ENCODE data around the gene NAA60. TPM values are rescaled to one million over a fixed set of nuclear protein-coding genes. Genes with fewer than 3 reads are reported as not detected.

NAA60 gene
- total RNA-seq, 2 experiments from 2014 or later = 20.0 to 27.1 TPM

- Mint-ChIP-seq H3K27me3 (ENCODE audit: low read depth) (no peaks in the 10 kb centered on the region), H3K4me1 (ENCODE audit: low read depth) (peaks cover 67% of the 10 kb centered on the region), H3K9me3 (no peaks in the 10 kb centered on the region), H3K4me3 (no peak overlapping the region), H3K27ac (peak overlapping the region; percentile 68), H3K36me3 (ENCODE audit: low read depth) (peaks cover 44% of the 10 kb centered on the region)
- DNase-seq = peak; percentile 26
- intact Hi-C loops (cut with micrococcal nuclease) = loop anchor here (2.0 kb wide), 1 partner anchor 102 kb away; the partner anchor contains the start of gene SLX4
- CTCF ChIA-PET = interaction anchor here (0.7 to 2.1 kb wide), 2 partner anchors 8 to 304 kb away, joined by 3 to 5 read pairs; partner anchors contain the start of gene CLUAP1
Observed at GRCh38 chr16:3508736-3509135, 65.3 kb downstream of the NAA60 start.

- peak overlapping the region; percentile 68 for H3K27ac Mint-ChIP-seq
- no peaks in the 10 kb centered on the region for H3K27me3 Mint-ChIP-seq (ENCODE audit: low read depth)
- intact Hi-C loops (cut with micrococcal nuclease) = loop anchor here (2.0 kb wide), 1 partner anchor 101 kb away; the partner anchor contains the start of gene SLX4
- DNase-seq = peak; percentile 92
- H3K4me1 Mint-ChIP-seq (ENCODE audit: low read depth) = peaks cover 67% of the 10 kb centered on the region
- peaks cover 48% of the 10 kb centered on the region for H3K36me3 Mint-ChIP-seq (ENCODE audit: low read depth)
- no peaks in the 10 kb centered on the region for H3K9me3 Mint-ChIP-seq
- CTCF ChIA-PET = interaction anchor here (0.6 to 2.1 kb wide), 6 partner anchors 9 to 589 kb away, joined by 3 to 5 read pairs (median 4); partner anchors contain the start of gene CLUAP1
- no peak overlapping the region for H3K4me3 Mint-ChIP-seq
Observed at GRCh38 chr16:3509470-3509928, 66.0 kb downstream of the NAA60 start.

GRCh38 chr16:3510416-3510815 is 66.9 kb downstream of the NAA60 start:
- Mint-ChIP-seq H3K27me3 (ENCODE audit: low read depth) (no peaks in the 10 kb centered on the region), H3K4me3 (no peak overlapping the region), H3K9me3 (no peaks in the 10 kb centered on the region), H3K4me1 (ENCODE audit: low read depth) (peaks cover 61% of the 10 kb centered on the region), H3K36me3 (ENCODE audit: low read depth) (peaks cover 47% of the 10 kb centered on the region), H3K27ac (peak overlapping the region; percentile 62)
- CTCF ChIA-PET = interaction anchor here (0.7 to 2.1 kb wide), 4 partner anchors 9 to 192 kb away, joined by 3 to 5 read pairs (median 4); partner anchors contain the start of gene CLUAP1
- intact Hi-C loops (cut with micrococcal nuclease) = no loop called here
- no peak for DNase-seq

- Mint-ChIP-seq H3K9me3 (no peaks in the 10 kb centered on the region), H3K4me1 (ENCODE audit: low read depth) (peaks cover 53% of the 10 kb centered on the region), H3K4me3 (no peak overlapping the region), H3K27me3 (ENCODE audit: low read depth) (no peaks in the 10 kb centered on the region), H3K36me3 (ENCODE audit: low read depth) (peaks cover 43% of the 10 kb centered on the region), H3K27ac (peak overlapping the region; percentile 62)
- intact Hi-C loops (cut with micrococcal nuclease) = no loop called here
- no peak for DNase-seq
- CTCF ChIA-PET = no interaction called here
Observed at GRCh38 chr16:3511286-3512180, 68.1 kb downstream of the NAA60 start.

GRCh38 chr16:3513892-3514583 is 70.6 kb downstream of the NAA60 start:
- Mint-ChIP-seq H3K4me3 (no peak overlapping the region), H3K36me3 (ENCODE audit: low read depth) (peaks cover 38% of the 10 kb centered on the region), H3K4me1 (ENCODE audit: low read depth) (peaks cover 39% of the 10 kb centered on the region), H3K27me3 (ENCODE audit: low read depth) (no peaks in the 10 kb centered on the region), H3K27ac (peak overlapping the region; percentile 77), H3K9me3 (no peaks in the 10 kb centered on the region)
- DNase-seq = peak; percentile 41
- CTCF ChIA-PET = no interaction called here
- intact Hi-C loops (cut with micrococcal nuclease) = no loop called here

GRCh38 chr16:3514621-3515020 is 71.1 kb downstream of the NAA60 start:
- Mint-ChIP-seq H3K4me3 (no peak overlapping the region), H3K9me3 (no peaks in the 10 kb centered on the region), H3K4me1 (ENCODE audit: low read depth) (peaks cover 33% of the 10 kb centered on the region), H3K27ac (peak overlapping the region; percentile 77), H3K27me3 (ENCODE audit: low read depth) (no peaks in the 10 kb centered on the region), H3K36me3 (ENCODE audit: low read depth) (peaks cover 37% of the 10 kb centered on the region)
- CTCF ChIA-PET = no interaction called here
- no peak for DNase-seq
- intact Hi-C loops (cut with micrococcal nuclease) = no loop called here

- Mint-ChIP-seq H3K4me3 (no peak overlapping the region), H3K27ac (no peak overlapping the region), H3K27me3 (ENCODE audit: low read depth) (no peaks in the 10 kb centered on the region), H3K36me3 (ENCODE audit: low read depth) (peaks cover 36% of the 10 kb centered on the region), H3K4me1 (ENCODE audit: low read depth) (peaks cover 21% of the 10 kb centered on the region), H3K9me3 (no peaks in the 10 kb centered on the region)
- DNase-seq = no peak
- CTCF ChIA-PET = no interaction called here
- intact Hi-C loops (cut with micrococcal nuclease) = no loop called here
Observed at GRCh38 chr16:3515897-3516296, 72.4 kb downstream of the NAA60 start.

- Mint-ChIP-seq H3K4me3 (no peak overlapping the region), H3K27me3 (ENCODE audit: low read depth) (no peaks in the 10 kb centered on the region), H3K9me3 (no peaks in the 10 kb centered on the region), H3K36me3 (ENCODE audit: low read depth) (peaks cover 36% of the 10 kb centered on the region), H3K4me1 (ENCODE audit: low read depth) (peaks cover 10% of the 10 kb centered on the region), H3K27ac (no peak overlapping the region)
- CTCF ChIA-PET = no interaction called here
- no peak for DNase-seq
- intact Hi-C loops (cut with micrococcal nuclease) = no loop called here
Observed at GRCh38 chr16:3518292-3518985, 75.0 kb downstream of the NAA60 start.

GRCh38 chr16:3518986-3519348 is 75.5 kb downstream of the NAA60 start:
- CTCF ChIA-PET = interaction anchor here (0.9 kb wide), 1 partner anchor 9 kb away, joined by 3 read pairs; no protein-coding TSS in a partner anchor
- H3K27ac Mint-ChIP-seq = no peak overlapping the region
- H3K4me1 Mint-ChIP-seq (ENCODE audit: low read depth) = peaks cover 5% of the 10 kb centered on the region
- peaks cover 33% of the 10 kb centered on the region for H3K36me3 Mint-ChIP-seq (ENCODE audit: low read depth)
- no peaks in the 10 kb centered on the region for H3K27me3 Mint-ChIP-seq (ENCODE audit: low read depth)
- no peak overlapping the region for H3K4me3 Mint-ChIP-seq
- DNase-seq = no peak
- intact Hi-C loops (cut with micrococcal nuclease) = no loop called here
- no peaks in the 10 kb centered on the region for H3K9me3 Mint-ChIP-seq

GRCh38 chr16:3519581-3519980 is 76.1 kb downstream of the NAA60 start:
- H3K4me1 Mint-ChIP-seq (ENCODE audit: low read depth) = no peaks in the 10 kb centered on the region
- no peak overlapping the region for H3K27ac Mint-ChIP-seq
- DNase-seq = no peak
- intact Hi-C loops (cut with micrococcal nuclease) = no loop called here
- H3K4me3 Mint-ChIP-seq = no peak overlapping the region
- no peaks in the 10 kb centered on the region for H3K9me3 Mint-ChIP-seq
- CTCF ChIA-PET = interaction anchor here (0.9 kb wide), 1 partner anchor 10 kb away, joined by 3 read pairs; no protein-coding TSS in a partner anchor
- H3K36me3 Mint-ChIP-seq (ENCODE audit: low read depth) = peaks cover 29% of the 10 kb centered on the region
- H3K27me3 Mint-ChIP-seq (ENCODE audit: low read depth) = no peaks in the 10 kb centered on the region

- no peak overlapping the region for H3K4me3 Mint-ChIP-seq
- intact Hi-C loops (cut with micrococcal nuclease) = no loop called here
- no peak for DNase-seq
- H3K27ac Mint-ChIP-seq = no peak overlapping the region
- H3K27me3 Mint-ChIP-seq (ENCODE audit: low read depth) = no peaks in the 10 kb centered on the region
- H3K9me3 Mint-ChIP-seq = no peaks in the 10 kb centered on the region
- H3K36me3 Mint-ChIP-seq (ENCODE audit: low read depth) = peaks cover 32% of the 10 kb centered on the region
- CTCF ChIA-PET = no interaction called here
- H3K4me1 Mint-ChIP-seq (ENCODE audit: low read depth) = no peaks in the 10 kb centered on the region
Observed at GRCh38 chr16:3520413-3520812, 76.9 kb downstream of the NAA60 start.

- no peak overlapping the region for H3K4me3 Mint-ChIP-seq
- intact Hi-C loops (cut with micrococcal nuclease) = no loop called here
- peaks cover under 1% of the 10 kb centered on the region for H3K4me1 Mint-ChIP-seq (ENCODE audit: low read depth)
- peaks cover 32% of the 10 kb centered on the region for H3K36me3 Mint-ChIP-seq (ENCODE audit: low read depth)
- DNase-seq = no peak
- no peaks in the 10 kb centered on the region for H3K9me3 Mint-ChIP-seq
- H3K27me3 Mint-ChIP-seq (ENCODE audit: low read depth) = no peaks in the 10 kb centered on the region
- CTCF ChIA-PET = interaction anchor here (0.6 kb wide), 1 partner anchor 40 kb away, joined by 4 read pairs; no protein-coding TSS in a partner anchor
- no peak overlapping the region for H3K27ac Mint-ChIP-seq
Observed at GRCh38 chr16:3520841-3521240, 77.4 kb downstream of the NAA60 start.

Data from activated naive CD4-positive, alpha-beta T cell treated with anti-CD3 and anti-CD28 coated beads for 36 hours (primary cell).